ENCODE measurements around the gene PIGR. TPM values are rescaled to one million over a fixed set of nuclear protein-coding genes. Genes with fewer than 3 reads are reported as not detected.
A peak's percentile ranks its signal among the peaks of the same experiment; 100 is the strongest.

The PIGR gene
- total and polyA plus RNA-seq, 2 experiments from 2014 or later, result not detected

- Histone ChIP-seq H3K4me3 (no peak overlapping the region), H3K27me3 (no peaks in the 10 kb centered on the region), H3K4me1 (ENCODE audit: low read depth) (no peaks in the 10 kb centered on the region), H3K9me3 (ENCODE audit: low read depth) (no peaks in the 10 kb centered on the region), H3K27ac (no peak overlapping the region), H3K36me3 (no peaks in the 10 kb centered on the region)
- peak; percentile 74 for TF ChIP-seq CTCF (IDR thresholded peaks at IDR 0.05; ENCODE audit: low read depth, low read length)
- peak; percentile 62 to 68 for DNase-seq (ENCODE audit: low read depth in 1 of 2, low spot score in 1 of 2)
Observed at GRCh38 chr1:206935491-206936067, 10.7 kb downstream of the PIGR start.

GRCh38 chr1:206933333-206933945 is 12.8 kb downstream of the PIGR start:
- Histone ChIP-seq H3K27me3 (no peaks in the 10 kb centered on the region), H3K9me3 (ENCODE audit: low read depth) (no peaks in the 10 kb centered on the region), H3K4me1 (ENCODE audit: low read depth) (no peaks in the 10 kb centered on the region), H3K4me3 (no peak overlapping the region), H3K36me3 (no peaks in the 10 kb centered on the region), H3K27ac (no peak overlapping the region)
- peak; percentile 29 to 37 for DNase-seq (ENCODE audit: low read depth in 1 of 2, low spot score in 1 of 2)
- peak; percentile 65 for TF ChIP-seq CTCF (IDR thresholded peaks at IDR 0.05; ENCODE audit: low read depth, low read length)

- no peak for TF ChIP-seq CTCF (IDR thresholded peaks at IDR 0.05; ENCODE audit: low read depth, low read length)
- H3K4me1 ChIP-seq (ENCODE audit: low read depth), result no peaks in the 10 kb centered on the region
- no peak for DNase-seq (ENCODE audit: low read depth in 1 of 2, low spot score in 1 of 2)
- no peaks in the 10 kb centered on the region for H3K27me3 ChIP-seq
- H3K27ac ChIP-seq, result no peak overlapping the region
- H3K4me3 ChIP-seq, result no peak overlapping the region
- no peaks in the 10 kb centered on the region for H3K36me3 ChIP-seq
- no peaks in the 10 kb centered on the region for H3K9me3 ChIP-seq (ENCODE audit: low read depth)
Observed at GRCh38 chr1:206932177-206932576, 14.1 kb downstream of the PIGR start.

- no peak overlapping the region for H3K4me3 ChIP-seq
- no peaks in the 10 kb centered on the region for H3K36me3 ChIP-seq
- no peak for DNase-seq (ENCODE audit: low read depth in 1 of 2, low spot score in 1 of 2)
Observed at GRCh38 chr1:206931709-206932108, 14.6 kb downstream of the PIGR start.

GRCh38 chr1:206930210-206930798 is 16.0 kb downstream of the PIGR start:
- no peak for TF ChIP-seq CTCF (IDR thresholded peaks at IDR 0.05; ENCODE audit: low read depth, low read length)
- no peak for DNase-seq (ENCODE audit: low read depth in 1 of 2, low spot score in 1 of 2)
- Histone ChIP-seq H3K9me3 (ENCODE audit: low read depth) (no peaks in the 10 kb centered on the region), H3K27me3 (no peaks in the 10 kb centered on the region), H3K27ac (no peak overlapping the region), H3K4me3 (no peak overlapping the region), H3K36me3 (no peaks in the 10 kb centered on the region), H3K4me1 (ENCODE audit: low read depth) (no peaks in the 10 kb centered on the region)

More at GRCh38 chr1:206931709-206932108, 14.6 kb downstream of the PIGR start:
- no peak overlapping the region for H3K27ac ChIP-seq
- H3K27me3 ChIP-seq, result no peaks in the 10 kb centered on the region
- no peaks in the 10 kb centered on the region for H3K4me1 ChIP-seq (ENCODE audit: low read depth)
- peak; percentile 11 for TF ChIP-seq CTCF (IDR thresholded peaks at IDR 0.05; ENCODE audit: low read depth, low read length)
- no peaks in the 10 kb centered on the region for H3K9me3 ChIP-seq (ENCODE audit: low read depth)

Data from cardiac muscle cell (in vitro differentiated cells and primary cell).